COR-L47 (cell line): Measurements from ENCODE around the gene APBA1.

Experiments
- DNase-seq: peaks from one replicate; lab custom pipeline; 2025; lab: John Stamatoyannopoulos, UW

Gene APBA1

DNA sequence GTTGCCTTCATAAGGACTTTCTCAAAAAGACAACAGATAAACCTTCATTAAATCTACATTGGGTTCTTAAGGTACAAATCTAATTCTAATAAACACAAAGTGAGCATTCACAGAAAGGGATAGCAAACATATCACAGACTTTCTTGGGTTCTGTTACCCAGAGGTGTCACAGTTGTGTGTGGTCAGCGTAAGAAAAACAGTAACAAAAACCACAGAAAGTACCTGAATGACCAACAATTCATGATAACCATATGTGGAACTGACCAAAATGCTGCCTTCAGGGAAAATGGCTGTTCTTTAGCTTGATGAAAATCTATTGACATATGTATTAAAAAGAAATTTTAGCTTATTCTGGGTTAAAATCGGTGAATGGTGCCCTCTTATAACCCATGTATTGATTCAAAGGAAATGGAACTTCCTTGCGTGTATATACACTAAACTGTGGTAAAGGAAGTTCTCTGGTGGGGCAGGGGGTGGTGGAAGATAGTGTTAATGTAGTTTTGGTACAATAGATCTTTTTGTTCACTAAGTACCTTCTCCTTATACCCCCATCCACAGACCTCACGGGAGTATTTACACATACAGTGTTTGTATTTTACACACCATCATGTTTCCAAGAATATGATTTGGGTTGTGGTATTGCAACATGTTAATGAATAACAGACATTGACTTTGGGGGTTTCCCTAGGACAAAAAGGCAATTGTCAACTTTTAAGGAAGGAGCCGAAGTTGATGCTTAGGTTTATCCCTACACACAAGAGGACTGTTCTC, 152.5 kb downstream of the APBA1 start:
- DNase-seq: no peak

GRCh38 chr9:69516353-69517322, 155.5 kb downstream of the APBA1 start:
- DNase-seq: no peak

GRCh38 chr9:69515810-69516209, 156.4 kb downstream of the APBA1 start:
- DNase-seq: no peak

GRCh38 chr9:69513141-69513820, 158.9 kb downstream of the APBA1 start:
- DNase-seq: no peak

- DNase-seq: no peak
These were observed 168.1 kb downstream of the APBA1 start for GRCh38 chr9:69504058-69504457.

DNA sequence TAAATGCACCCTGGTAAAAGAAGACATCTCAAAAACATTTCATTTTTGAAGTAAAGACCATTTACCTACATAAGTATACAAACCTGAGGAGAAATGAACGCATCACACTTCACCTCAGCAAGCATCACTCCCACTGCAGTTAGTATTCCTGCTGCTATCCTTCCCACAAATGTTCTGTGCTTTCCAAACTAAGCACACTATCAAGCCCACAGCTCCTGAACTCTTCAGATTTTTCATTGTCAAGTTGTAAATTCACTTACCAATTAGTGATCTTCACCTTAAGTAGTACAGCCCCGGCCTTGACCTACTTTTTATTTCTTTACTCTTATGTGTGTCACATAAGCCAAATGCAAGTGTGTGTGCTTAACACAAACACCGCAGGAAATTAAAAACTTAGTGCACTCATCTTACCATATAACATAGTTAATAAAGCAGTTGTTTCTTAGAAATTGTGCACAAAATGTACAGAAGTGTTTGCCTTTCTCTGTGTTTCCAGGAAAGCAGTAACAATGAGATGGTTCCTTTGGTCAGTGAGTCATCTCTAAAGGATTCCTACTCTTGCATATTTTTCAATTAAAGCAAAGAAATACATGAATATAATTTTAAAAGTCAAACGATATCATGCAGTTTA, 169.4 kb downstream of the APBA1 start:
- DNase-seq: no peak

DNA sequence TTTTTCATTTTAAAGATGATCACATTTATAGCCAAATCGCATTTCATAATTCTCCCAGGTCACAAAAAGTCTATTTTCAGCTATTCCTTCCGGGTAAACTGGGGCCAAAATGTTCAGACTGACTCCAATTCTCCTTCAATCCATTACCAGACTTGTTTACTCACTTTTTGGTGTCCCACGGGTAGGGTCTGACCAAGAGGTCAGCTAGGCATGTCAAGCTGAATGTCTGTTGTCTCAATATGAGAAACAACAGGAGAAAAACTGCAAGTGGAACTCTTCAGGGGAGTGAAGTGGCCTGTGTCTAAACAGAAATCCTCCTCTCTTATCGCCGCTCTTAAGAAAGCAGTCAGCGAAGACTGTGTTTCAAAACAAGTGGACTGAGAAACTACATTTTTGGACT, 171.3 kb downstream of the APBA1 start:
- no peak for DNase-seq

DNA sequence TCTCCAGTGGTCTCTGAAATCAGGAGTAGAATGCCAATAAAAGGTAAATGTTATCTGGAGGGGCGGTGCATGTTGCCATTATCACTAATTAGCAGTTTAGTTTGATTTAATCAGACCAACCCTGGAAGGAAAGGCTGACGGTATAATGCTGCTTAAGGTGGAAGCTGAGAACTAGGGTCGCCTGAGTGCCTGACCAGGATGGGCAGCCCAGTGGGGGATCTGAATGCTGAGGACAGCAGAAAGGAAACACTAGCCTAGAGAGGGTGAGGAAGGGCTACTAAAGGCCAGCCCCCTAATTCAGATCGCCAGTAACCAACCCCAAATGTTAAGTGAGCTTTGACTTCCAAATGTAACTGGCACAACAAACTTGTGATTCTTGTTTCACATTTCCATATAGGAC, 172.2 kb downstream of the APBA1 start:
- DNase-seq: no peak

- DNase-seq: no peak
These were observed 172.8 kb downstream of the APBA1 start for GRCh38 chr9:69499407-69499806.

DNA sequence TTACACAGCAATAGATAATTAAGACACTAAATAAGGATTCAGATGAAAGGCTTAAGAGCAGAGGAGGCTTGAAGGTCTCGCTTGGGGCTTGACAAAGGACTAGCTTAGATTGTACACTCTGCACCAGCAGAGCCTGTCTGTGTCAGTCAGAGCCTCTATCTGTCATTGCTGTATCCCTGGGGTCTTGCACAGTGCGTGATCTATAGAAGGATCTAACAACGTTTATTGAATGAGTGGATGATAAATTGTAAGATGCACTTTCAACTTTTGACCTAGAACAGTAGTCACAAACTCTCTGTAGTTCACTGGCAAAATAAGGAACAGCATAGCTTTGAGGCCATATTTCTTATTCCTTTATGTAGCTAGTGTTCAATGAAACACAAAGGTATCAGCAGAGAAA, 173.7 kb downstream of the APBA1 start:
- no peak for DNase-seq

- no peak for DNase-seq
These were observed 174.4 kb downstream of the APBA1 start for GRCh38 chr9:69497816-69498215.

GRCh38 chr9:69496846-69497450, 175.2 kb downstream of the APBA1 start:
- DNase-seq: no peak

- DNase-seq: no peak
These were observed 176.9 kb downstream of the APBA1 start for GRCh38 chr9:69495296-69495695.

- DNase-seq: no peak
These were observed 177.4 kb downstream of the APBA1 start for GRCh38 chr9:69494763-69495162.

DNA sequence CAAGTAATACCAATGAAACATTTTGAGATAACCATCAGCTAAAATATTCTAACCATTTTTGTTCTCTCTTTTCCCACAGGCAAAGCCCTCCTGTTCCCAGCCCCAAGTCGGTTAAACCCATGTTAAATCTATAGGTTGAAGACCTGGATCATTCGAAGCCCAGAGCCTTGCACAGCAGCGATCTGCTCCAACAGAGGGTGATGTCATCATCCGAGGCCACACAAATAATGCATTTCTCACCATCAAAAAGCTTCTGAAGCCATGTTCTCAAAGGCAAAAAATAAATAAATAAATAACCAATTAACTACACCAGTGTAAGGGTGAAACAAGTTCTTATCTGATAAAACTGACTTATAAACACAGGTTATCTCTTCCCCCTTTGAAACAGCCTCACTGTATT, 178.0 kb downstream of the APBA1 start:
- DNase-seq: no peak

DNA sequence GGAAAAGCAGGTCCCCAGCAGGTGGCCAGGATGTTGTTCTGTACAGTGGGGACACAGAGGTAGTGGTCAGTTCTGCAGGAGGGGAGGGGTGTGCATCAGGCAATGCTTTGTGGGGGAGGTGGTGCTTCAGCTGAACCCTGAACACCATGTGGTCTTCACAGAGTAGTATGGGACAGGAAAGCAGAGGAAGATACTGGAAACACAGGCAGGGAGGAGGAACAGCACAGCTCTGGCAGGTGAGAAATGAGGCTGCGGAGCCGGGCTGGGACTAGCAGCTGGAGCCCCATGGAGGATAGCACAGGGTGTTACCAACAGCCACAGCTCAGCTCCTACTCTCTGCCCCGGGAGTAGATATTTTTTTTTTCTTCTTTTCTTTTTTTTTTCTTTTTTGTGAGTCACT, 185.7 kb downstream of the APBA1 start:
- DNase-seq: no peak

DNA sequence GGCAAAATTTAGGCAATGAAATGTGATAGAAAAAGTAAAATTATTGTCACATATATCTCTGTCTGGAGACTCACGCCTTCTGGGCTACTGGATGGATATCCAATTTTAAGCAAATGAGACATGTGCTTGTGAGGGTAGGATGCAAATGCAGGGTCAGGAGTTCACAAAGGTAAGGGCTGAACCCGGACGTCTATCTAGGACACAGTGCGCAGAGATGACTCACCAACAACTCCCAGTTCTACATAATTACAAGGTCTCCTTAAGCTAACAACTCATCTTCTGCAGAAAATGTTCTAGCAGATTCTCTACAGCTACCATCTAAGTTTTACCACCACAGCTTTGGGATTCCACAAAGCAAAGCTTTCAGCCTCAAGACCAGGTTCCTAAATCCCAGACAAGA, 186.7 kb downstream of the APBA1 start:
- no peak for DNase-seq

GRCh38 chr9:69483886-69484422, 188.2 kb downstream of the APBA1 start:
- no peak for DNase-seq

DNA sequence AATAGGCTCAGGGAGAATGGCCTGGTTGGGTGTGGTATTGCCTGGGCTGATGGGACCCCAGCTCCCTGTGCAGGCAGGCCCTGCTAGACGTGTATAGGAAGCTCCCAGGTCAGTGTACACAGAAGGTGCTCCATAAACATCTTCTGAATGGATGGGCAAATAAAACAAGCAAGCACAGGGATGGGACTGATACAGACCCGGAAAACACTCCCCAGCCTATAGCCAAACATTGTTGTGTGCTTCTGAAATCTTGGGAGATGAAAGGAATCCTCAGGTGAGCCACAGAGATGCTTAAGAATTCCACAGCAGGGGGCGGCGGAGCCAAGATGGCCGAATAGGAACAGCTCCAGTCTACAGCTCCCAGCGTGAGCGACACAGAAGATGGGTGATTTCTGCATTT, 195.4 kb downstream of the APBA1 start:
- DNase-seq: no peak

DNA sequence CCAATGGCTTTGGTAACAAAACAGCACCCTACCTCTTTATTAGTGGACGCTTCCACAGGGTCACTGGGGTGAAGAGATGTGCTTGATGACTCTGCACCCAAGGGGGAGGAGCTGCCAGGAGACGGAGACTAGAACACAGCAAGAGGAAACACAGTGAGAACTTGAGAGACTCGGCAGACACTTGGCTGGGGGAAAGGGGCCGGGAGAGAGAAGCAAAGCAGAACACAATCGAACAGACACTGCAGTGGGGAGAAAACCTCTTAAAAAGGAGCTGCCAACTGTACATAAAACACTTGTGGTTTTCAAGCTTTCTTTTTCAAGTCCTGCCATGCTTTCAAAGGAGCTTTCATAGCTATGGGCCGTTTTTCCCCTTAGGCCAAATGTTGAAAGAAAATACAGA, 196.2 kb downstream of the APBA1 start:
- no peak for DNase-seq

DNA sequence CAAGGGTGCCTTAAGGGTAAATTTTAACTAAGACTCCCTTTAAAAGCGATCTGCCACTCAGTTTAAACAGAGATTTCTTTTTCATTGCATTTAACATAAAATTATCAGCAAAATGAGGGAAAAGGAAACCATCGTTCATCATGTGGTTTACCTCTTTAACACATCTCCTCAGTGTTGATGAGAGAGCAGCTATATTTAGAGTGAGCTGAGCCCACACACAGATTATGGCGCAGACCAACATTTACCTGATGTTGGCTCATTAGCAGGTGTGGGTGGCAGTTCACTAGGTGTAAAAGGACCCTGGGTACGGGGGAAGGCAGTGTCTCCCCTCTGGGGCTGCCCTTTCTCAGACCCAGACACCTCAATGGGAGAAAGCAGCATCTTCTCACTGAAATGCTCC, 197.3 kb downstream of the APBA1 start:
- no peak for DNase-seq
